Endothelial cell of umbilical vein (primary cell): ENCODE results near the gene TMX1. TPM values are rescaled to one million over a fixed set of nuclear protein-coding genes. Genes with fewer than 3 reads are reported as not detected.

Experiments
- BruUV-seq: library from RNA; stranded (reverse); fragments of 400-500 nt; replicated peaks from 2 replicates; lab custom pipeline; 2021; lab: Mats Ljungman, UMichigan
- CTCF ChIA-PET: fragments of 300-600, 350-600 bp; sonication (Branson Sonifier 250); formaldehyde crosslinking; loops from one replicate; lab custom pipeline; 2021; ENCODE audit warnings: antibody characterized with exemption, inconsistent platforms; lab: Charles Lee
- POLR2A ChIA-PET: fragments of 300-600, 350-600 bp; sonication (Branson Sonifier 250); formaldehyde crosslinking; loops from one replicate; lab custom pipeline; 2021; ENCODE audit warnings: antibody characterized with exemption, inconsistent platforms; lab: Charles Lee
- DNase-seq: peaks from one replicate; pipeline ENCODE4 v3.0.0-alpha.2; 2011; ENCODE audit warnings: low read depth, low spot score
- FAIRE-seq: peaks from 2 replicates; lab custom pipeline; 2011; peaks lifted over from hg19 to GRCh38; lab: Jason Lieb, UNC
- H2AFZ ChIP-seq: 2 replicates; pipeline ENCODE4 v1.6.0; 2012; ENCODE audit warnings: low read depth, low read length, control low read depth, inconsistent platforms
- H3K27ac ChIP-seq: 2 replicates; pipeline ENCODE4 v1.5.1; 2011; ENCODE audit warnings: low read depth, mild to moderate bottlenecking, control low read depth, low read length, moderate library complexity; ENCODE audit not compliant: insufficient read depth
- H3K27me3 ChIP-seq, 2 experiments: 2 replicates each; pipeline versions ENCODE4 v1.6.0 to v1.6.1; 2011; ENCODE audit warnings: low read length in 2 of 2, mixed read lengths in 1 of 2; ENCODE audit not compliant: control insufficient read depth in 2 of 2, insufficient read depth in 2 of 2
- H3K36me3 ChIP-seq, 2 experiments: 2 replicates in 1 of 2; 3 replicates in 1 of 2; pipeline ENCODE4 v1.5.1; 2011; ENCODE audit warnings: low read length in 2 of 2, mild to moderate bottlenecking in 1 of 2, moderate library complexity in 1 of 2; ENCODE audit not compliant: control insufficient read depth in 2 of 2, insufficient read depth in 2 of 2; ENCODE audit errors: extremely low read depth in 1 of 2
- H3K4me1 ChIP-seq: 3 replicates; pipeline ENCODE4 v1.5.1; 2011; ENCODE audit warnings: mild to moderate bottlenecking, low read length; ENCODE audit not compliant: control insufficient read depth, insufficient read depth; ENCODE audit errors: extremely low read depth
- H3K4me2 ChIP-seq: 2 replicates; pipeline ENCODE4 v1.6.1; 2011; ENCODE audit warnings: low read length, control low read depth, mixed read lengths; ENCODE audit not compliant: insufficient read depth
- H3K4me3 ChIP-seq, 3 experiments: fragments of 200-600 bp in 1 of 3; sonication (generic), shearing (Covaris generic) in 1 of 3; replicated peaks in 1 of 3; 2 replicates each; pipeline ENCODE4 v1.5.1; 2011 to 2016; ENCODE audit warnings: control low read depth in 3 of 3, low read length in 3 of 3, mild to moderate bottlenecking in 2 of 3, inconsistent platforms in 1 of 3, low read depth in 1 of 3, moderate library complexity in 1 of 3; ENCODE audit not compliant: insufficient read depth in 1 of 3
- H3K79me2 ChIP-seq: 2 replicates; pipeline ENCODE4 v1.6.0; 2012; ENCODE audit warnings: low read length, inconsistent platforms; ENCODE audit not compliant: control insufficient read depth, insufficient read depth
- H3K9ac ChIP-seq: replicated peaks from 2 replicates; pipeline ENCODE3; 2011; ENCODE audit warnings: low read length, control low read depth; ENCODE audit not compliant: insufficient read depth; ENCODE audit errors: extremely low read depth
- H3K9me1 ChIP-seq: replicated peaks from 3 replicates; pipeline ENCODE4 v1.6.0; 2011; ENCODE audit warnings: mild to moderate bottlenecking, low read length; ENCODE audit not compliant: control insufficient read depth, insufficient read depth; ENCODE audit errors: extremely low read depth
- H3K9me3 ChIP-seq: replicated peaks from 2 replicates; pipeline ENCODE4 v1.5.1; 2012; ENCODE audit warnings: low read length, inconsistent platforms; ENCODE audit not compliant: control insufficient read depth, insufficient read depth
- H4K20me1 ChIP-seq: replicated peaks from 2 replicates; pipeline ENCODE3; 2011; ENCODE audit warnings: mild to moderate bottlenecking, low read length; ENCODE audit not compliant: control insufficient read depth, insufficient read depth; ENCODE audit errors: extremely low read depth
- CTCF ChIP-seq, 2 donors: IDR thresholded peaks; 1 replicate in 1 of 2; 2 replicates in 1 of 2; pipeline ENCODE4 v1.5.1; 2011; ENCODE audit warnings: low read length in 2 of 2, mild to moderate bottlenecking in 2 of 2, moderate library complexity in 2 of 2, control low read depth in 1 of 2, inconsistent platforms in 1 of 2, low read depth in 1 of 2; ENCODE audit not compliant: insufficient read depth in 1 of 2; ENCODE audit errors: extremely low read depth in 1 of 2
- EZH2 ChIP-seq: IDR thresholded peaks from 2 replicates; pipeline ENCODE4 v1.6.1; 2012; ENCODE audit warnings: borderline replicate concordance, low read depth, mild to moderate bottlenecking, moderate library complexity, low read length, inconsistent platforms; ENCODE audit not compliant: severe bottlenecking
- FOS ChIP-seq: IDR thresholded peaks from 2 replicates; pipeline ENCODE4 v1.6.1; 2011; ENCODE audit warnings: mild to moderate bottlenecking, low read length, moderate library complexity, borderline replicate concordance; ENCODE audit not compliant: insufficient read depth
- MAX ChIP-seq: IDR thresholded peaks from 2 replicates; pipeline ENCODE4 v1.6.1; 2011; ENCODE audit not compliant: insufficient read depth, insufficient read length
- MYC ChIP-seq: IDR thresholded peaks from one replicate; pipeline ENCODE4 v1.6.1; 2011; ENCODE audit warnings: mild to moderate bottlenecking, low read depth, low read length
- POLR2AphosphoS5 ChIP-seq: IDR thresholded peaks from 2 replicates; pipeline ENCODE4 v1.6.1; 2012; ENCODE audit warnings: low read depth, mild to moderate bottlenecking, control low read depth, low read length, moderate library complexity; ENCODE audit not compliant: insufficient read depth
- dilution Hi-C: fragments of 300-500 bp; cut with MboI; formaldehyde crosslinking; loops from one replicate; pipeline ENCODE4 v1.15.0; 2019; ENCODE audit warnings: low sequenced_read_pairs; ENCODE audit not compliant: extremely low pct_ligation_motif_present
- intact Hi-C: fragments of 100-400 bp; cut with micrococcal nuclease; formaldehyde crosslinking; loops from one replicate; pipeline ENCODE4 v1.10.0; 2022
- polyA plus RNA-seq, 4 experiments: library from polyadenylated mRNA; depleted of rRNA in 3 of 4; stranded (reverse) in 3 of 4; unstranded in 1 of 4; fragments of >200 nt; gene quantifications; 2 replicates each; pipeline versions ENCODE4 v1.2.1 to v1.2.3, GENCODE V29; 2011 to 2012; ENCODE audit warnings: missing spikeins in 1 of 4
- total RNA-seq: library from RNA; stranded (reverse); gene quantifications from 2 replicates; pipeline ENCODE4 v1.2.3, GENCODE V29; 2021

The TMX1 gene
- total and polyA plus RNA-seq, 2 donors (not counting 3 experiments of a cell fraction or from before 2014, with no cell fraction given), result 11.4 to 41.9 TPM

GRCh38 chr14:51244591-51244990, 4.5 kb downstream of the TMX1 start:
- ChIA-PET CTCF (no interaction called here), POLR2A (no interaction called here)
- DNase-seq (no peak), FAIRE-seq (no peak)
- H3K27me3 ChIP-seq, result no peaks in the 10 kb centered on the region
- H3K4me2 ChIP-seq, result no peak overlapping the region
- no peaks in the 10 kb centered on the region for H3K9me1 ChIP-seq
- no peak overlapping the region for H3K27ac ChIP-seq
- H3K79me2 ChIP-seq, result peaks cover 49% of the 10 kb centered on the region
- TF ChIP-seq CTCF (IDR thresholded peaks at IDR 0.05; ENCODE audit: extremely low read depth in 1 of 2, insufficient read depth in 1 of 2, low read depth in 1 of 2, low read length in 2 of 2) (no peak), EZH2 (no peak), FOS (no peak), MYC (no peak), POLR2AphosphoS5 (no peak), MAX (no peak)
- no peak overlapping the region for H3K4me3 ChIP-seq
- BruUV-seq, result no TSS peak
- intact Hi-C loops, result no loop called here
- H3K4me1 ChIP-seq, result peaks cover 6% of the 10 kb centered on the region
- no peak overlapping the region for H2AFZ ChIP-seq
- dilution Hi-C loops, result no loop called here
- peaks cover 0 to 2% of the 10 kb centered on the region in 2 experiments for H3K36me3 ChIP-seq
- H3K9me3 ChIP-seq, result no peaks in the 10 kb centered on the region
- H3K9ac ChIP-seq, result no peak overlapping the region
- no peaks in the 10 kb centered on the region for H4K20me1 ChIP-seq
